Gastroesophageal sphincter (tissue), 3 donors: ENCODE data around the gene SPATA16.

Source experiments
- CTCF ChIP-seq, 4 experiments: fragments of 200-600 bp in 2 of 4; fragments of 450-650 bp in 2 of 4; sonication (generic) in 1 of 4; IDR thresholded peaks; one replicate each; pipeline ENCODE4 v1.5.1; 2017 to 2019; ENCODE audit warnings: antibody characterized with exemption in 4 of 4, mild to moderate bottlenecking in 2 of 4, moderate library complexity in 2 of 4
- EP300 ChIP-seq: sonication (generic); formaldehyde crosslinking; IDR thresholded peaks from one replicate; pipeline ENCODE4 v1.6.1; 2017; ENCODE audit warnings: antibody characterized with exemption, mild to moderate bottlenecking
- POLR2A ChIP-seq, 2 donors: fragments of 450-650 bp; IDR thresholded peaks; one replicate each; pipeline ENCODE4 v1.6.1; 2017; ENCODE audit warnings: antibody characterized with exemption in 2 of 2, mild to moderate bottlenecking in 2 of 2, moderate library complexity in 1 of 2
- POLR2AphosphoS5 ChIP-seq: sonication (generic); formaldehyde crosslinking; IDR thresholded peaks from one replicate; pipeline ENCODE4 v1.6.1; 2017; ENCODE audit warnings: antibody characterized with exemption

- no peak for TF ChIP-seq CTCF (IDR thresholded peaks at IDR 0.05)
- no peak for TF ChIP-seq POLR2AphosphoS5
- no peak for TF ChIP-seq EP300
- TF ChIP-seq POLR2A (IDR thresholded peaks at IDR 0.05), result no peak
These were observed 12.6 kb upstream of the SPATA16 start for GRCh38 chr3:173153631-173154030.
